ENCODE data around the gene NUDT8.
"Not testable (repeated sequence)": the region's sequence is repeated elsewhere in the genome, so short reads cannot be mapped to it uniquely, and the experiment has no call there.

Gene NUDT8

GRCh38 chr11:67659651-67660165 is 30.0 kb upstream of the NUDT8 start:
- DNase-seq, result not testable (repeated sequence)

GRCh38 chr11:67657300-67657699 is 27.6 kb upstream of the NUDT8 start:
- DNase-seq, result no peak

GRCh38 chr11:67656278-67656922 is 26.7 kb upstream of the NUDT8 start:
- DNase-seq, result no peak

GRCh38 chr11:67654225-67654624 is 24.5 kb upstream of the NUDT8 start:
- no peak for DNase-seq

- DNase-seq, result no peak
These were observed 23.5 kb upstream of the NUDT8 start for GRCh38 chr11:67652965-67653845.

GRCh38 chr11:67651976-67652781 is 22.4 kb upstream of the NUDT8 start:
- DNase-seq, result no peak

- DNase-seq, result no peak
These were observed 20.1 kb upstream of the NUDT8 start for GRCh38 chr11:67649634-67650510.

GRCh38 chr11:67648796-67649613 is 19.3 kb upstream of the NUDT8 start:
- no peak for DNase-seq

- DNase-seq, result no peak
These were observed 18.5 kb upstream of the NUDT8 start for GRCh38 chr11:67648140-67648795.

GRCh38 chr11:67647471-67647870 is 17.7 kb upstream of the NUDT8 start:
- DNase-seq, result no peak

- no peak for DNase-seq
These were observed 17.0 kb upstream of the NUDT8 start for GRCh38 chr11:67646535-67647336.

GRCh38 chr11:67645521-67646461 is 16.1 kb upstream of the NUDT8 start:
- DNase-seq, result no peak

GRCh38 chr11:67644472-67645418 is 15.0 kb upstream of the NUDT8 start:
- no peak for DNase-seq

GRCh38 chr11:67644042-67644441 is 14.3 kb upstream of the NUDT8 start:
- DNase-seq, result no peak

- DNase-seq, result no peak
These were observed 12.7 kb upstream of the NUDT8 start for GRCh38 chr11:67642173-67643120.
